SU-DHL-6 (cell line): Measurements from ENCODE around the gene PRR23E.

Experiments
- H2AFZ ChIP-seq: fragments of 200-600 bp; sonication (generic); 2 replicates; pipeline ENCODE4 v1.6.1; 2014; ENCODE audit warnings: low read depth, mild to moderate bottlenecking, moderate library complexity, mixed read lengths, antibody characterized with exemption, low read length; ENCODE audit not compliant: severe bottlenecking
- H3F3A ChIP-seq: fragments of 200-600 bp; shearing (Covaris generic); 2 replicates; pipeline ENCODE4 v1.6.0; 2016; ENCODE audit warnings: antibody characterized with exemption, mild to moderate bottlenecking; ENCODE audit not compliant: insufficient read depth
- H3K27ac ChIP-seq: fragments of 200-600 bp; sonication (generic); 2 replicates; pipeline ENCODE4 v1.5.1; 2016; ENCODE audit warnings: low read depth, mild to moderate bottlenecking, low read length, moderate library complexity, mixed read lengths
- H3K27me3 ChIP-seq: fragments of 200-600 bp; sonication (generic), shearing (Covaris generic); 2 replicates; pipeline ENCODE4 v1.6.0; 2014; ENCODE audit warnings: mild to moderate bottlenecking, low read length
- H3K36me3 ChIP-seq: fragments of 200-600 bp; sonication (generic); 2 replicates; pipeline ENCODE4 v1.6.1; 2014; ENCODE audit warnings: mild to moderate bottlenecking, low read length, mixed read lengths
- H3K4me2 ChIP-seq: fragments of 300-600, 200-600 bp; shearing (Covaris generic), sonication (generic); 2 replicates; pipeline ENCODE4 v1.6.0; 2014; ENCODE audit warnings: low read length, low read depth, mild to moderate bottlenecking; ENCODE audit not compliant: poor library complexity, severe bottlenecking
- H3K4me3 ChIP-seq: fragments of 200-600 bp; sonication (generic); 2 replicates; pipeline ENCODE4 v1.5.1; 2014; ENCODE audit warnings: antibody characterized with exemption, low read length, mild to moderate bottlenecking, mixed read lengths; ENCODE audit not compliant: insufficient read depth, poor library complexity, severe bottlenecking
- H3K79me2 ChIP-seq: fragments of 200-600 bp; sonication (generic); 2 replicates; pipeline ENCODE4 v1.6.1; 2014; ENCODE audit warnings: mild to moderate bottlenecking, low read length, moderate library complexity; ENCODE audit not compliant: insufficient read depth
- H3K9ac ChIP-seq: fragments of 200-600 bp; sonication (generic); 2 replicates; pipeline ENCODE4 v1.7.0; 2014; ENCODE audit warnings: mild to moderate bottlenecking, low read length
- H3K9me2 ChIP-seq: fragments of 200-600 bp; sonication (generic); replicated peaks from 2 replicates; pipeline ENCODE4 v1.6.1; 2014; ENCODE audit warnings: low read length; ENCODE audit not compliant: insufficient read depth
- H3K9me3 ChIP-seq: fragments of 200-600 bp; sonication (generic); 2 replicates; pipeline ENCODE4 v1.6.1; 2014; ENCODE audit warnings: low read length, mixed read lengths; ENCODE audit not compliant: insufficient read depth
- H4K20me1 ChIP-seq: fragments of 200-600 bp; sonication (generic); 2 replicates; pipeline ENCODE4 v1.6.1; 2014; ENCODE audit warnings: low read depth, mild to moderate bottlenecking, antibody characterized with exemption, low read length, moderate library complexity, mixed read lengths
- CTCF ChIP-seq: fragments of 200-600 bp; sonication (generic); IDR thresholded peaks from one replicate; pipeline ENCODE4 v1.5.1; 2017; ENCODE audit warnings: antibody characterized with exemption, mild to moderate bottlenecking, low read length, moderate library complexity; ENCODE audit not compliant: insufficient read depth, poor library complexity, severe bottlenecking
- EZH2phosphoT487 ChIP-seq: fragments of 200-600 bp; sonication (generic), shearing (Covaris generic); conservative IDR thresholded peaks from 2 replicates; pipeline ENCODE4 v1.6.1; 2018; ENCODE audit warnings: mild to moderate bottlenecking, antibody characterized with exemption, low read length, moderate library complexity, mixed read lengths

The PRR23E gene

GRCh38 chr3:127200086-127200691, 7.3 kb downstream of the PRR23E start:
- Histone ChIP-seq H3K4me3 (no peak overlapping the region), H2AFZ (no peak overlapping the region)

GRCh38 chr3:127203024-127203423, 10.1 kb downstream of the PRR23E start:
- H3K79me2 ChIP-seq = no peaks in the 10 kb centered on the region
- H3K9ac ChIP-seq = no peak overlapping the region
- H3K9me3 ChIP-seq = no peaks in the 10 kb centered on the region
- TF ChIP-seq CTCF (no peak), EZH2phosphoT487 (no peak)
- H3K27me3 ChIP-seq = no peaks in the 10 kb centered on the region
- H3K36me3 ChIP-seq = no peaks in the 10 kb centered on the region
- no peak overlapping the region for H3K4me2 ChIP-seq
- H3K9me2 ChIP-seq = no peaks in the 10 kb centered on the region
- no peak overlapping the region for H3K4me3 ChIP-seq
- no peak overlapping the region for H2AFZ ChIP-seq
- H3F3A ChIP-seq = no peaks in the 10 kb centered on the region
- no peak overlapping the region for H3K27ac ChIP-seq
- H4K20me1 ChIP-seq = no peaks in the 10 kb centered on the region

More at GRCh38 chr3:127200086-127200691, 7.3 kb downstream of the PRR23E start:
- Histone ChIP-seq H3K9me3 (no peaks in the 10 kb centered on the region), H3K4me2 (no peak overlapping the region), H3K27me3 (no peaks in the 10 kb centered on the region), H4K20me1 (no peaks in the 10 kb centered on the region), H3K9ac (no peak overlapping the region), H3K27ac (no peak overlapping the region), H3K36me3 (no peaks in the 10 kb centered on the region), H3F3A (no peaks in the 10 kb centered on the region), H3K79me2 (no peaks in the 10 kb centered on the region), H3K9me2 (no peaks in the 10 kb centered on the region)
- TF ChIP-seq EZH2phosphoT487 = no peak
- no peak for TF ChIP-seq CTCF

- Histone ChIP-seq H3K9ac (no peak overlapping the region), H3K36me3 (no peaks in the 10 kb centered on the region), H3K79me2 (no peaks in the 10 kb centered on the region), H3K4me2 (no peak overlapping the region), H4K20me1 (no peaks in the 10 kb centered on the region), H3K27ac (no peak overlapping the region), H3K9me3 (no peaks in the 10 kb centered on the region), H3K4me3 (no peak overlapping the region), H2AFZ (no peak overlapping the region), H3F3A (no peaks in the 10 kb centered on the region), H3K27me3 (no peaks in the 10 kb centered on the region), H3K9me2 (no peaks in the 10 kb centered on the region)
- no peak for TF ChIP-seq EZH2phosphoT487
- no peak for TF ChIP-seq CTCF
Observed at GRCh38 chr3:127204841-127205582, 12.1 kb downstream of the PRR23E start.
